Caco-2 (cell line): ENCODE data around the gene GDF7. TPM values are rescaled to one million over a fixed set of nuclear protein-coding genes. Genes with fewer than 3 reads are reported as not detected.

ENCODE experiments used
- BruUV-seq: library from RNA; stranded (reverse); fragments of 400-500 nt; replicated peaks from 2 replicates; lab custom pipeline; 2021; lab: Mats Ljungman, UMichigan
- CTCF ChIA-PET: fragments of 300-600 bp; sonication (Branson Sonifier 250); formaldehyde crosslinking; loops from one replicate; lab custom pipeline; 2022; ENCODE audit warnings: antibody characterized with exemption; lab: Charles Lee
- POLR2A ChIA-PET: fragments of 300-600 bp; sonication (Branson Sonifier 250); formaldehyde crosslinking; loops from one replicate; lab custom pipeline; 2022; ENCODE audit warnings: antibody characterized with exemption; lab: Charles Lee
- DNase-seq, 2 experiments: peaks; one replicate each; pipeline versions ENCODE4 v3.0.0 to v3.0.0-alpha.2; 2020 to 2022
- H3K27me3 ChIP-seq: replicated peaks from 2 replicates; pipeline ENCODE4 v1.6.0; 2011; ENCODE audit warnings: low read length; ENCODE audit not compliant: control insufficient read depth, insufficient read depth
- H3K36me3 ChIP-seq: 2 replicates; pipeline ENCODE4 v1.5.1; 2011; ENCODE audit warnings: low read length; ENCODE audit not compliant: control insufficient read depth, insufficient read depth
- H3K4me1 ChIP-seq: fragments of 250-450 bp; sonication (Bioruptor Pico); 2 replicates; pipeline ENCODE4 v1.5.1; 2020; ENCODE audit warnings: mild to moderate bottlenecking
- H3K4me3 ChIP-seq: 2 replicates; pipeline ENCODE4 v1.5.1; 2011; ENCODE audit warnings: low read depth, mild to moderate bottlenecking, control low read depth, low read length
- H3K9me3 ChIP-seq: fragments of 250-450 bp; sonication (Bioruptor Pico); 2 replicates; pipeline ENCODE4 v1.5.1; 2020; ENCODE audit warnings: mild to moderate bottlenecking, moderate library complexity
- H3K27ac Mint-ChIP-seq: one replicate; pipeline ENCODE4 v1.8.0; 2022; ENCODE audit warnings: mixed read lengths; ENCODE audit not compliant: unreplicated experiment
- H3K27me3 Mint-ChIP-seq: one replicate; pipeline ENCODE4 v1.8.0; 2022; ENCODE audit warnings: mixed read lengths; ENCODE audit not compliant: insufficient read depth, unreplicated experiment
- H3K36me3 Mint-ChIP-seq: one replicate; pipeline ENCODE4 v1.8.0; 2022; ENCODE audit warnings: mild to moderate bottlenecking, mixed read lengths; ENCODE audit not compliant: insufficient read depth, unreplicated experiment
- H3K4me1 Mint-ChIP-seq: one replicate; pipeline ENCODE4 v1.8.0; 2022; ENCODE audit warnings: low read depth, mixed read lengths; ENCODE audit not compliant: unreplicated experiment
- H3K4me3 Mint-ChIP-seq: one replicate; pipeline ENCODE4 v1.8.0; 2022; ENCODE audit warnings: mild to moderate bottlenecking, moderate library complexity, mixed read lengths; ENCODE audit not compliant: unreplicated experiment
- H3K9me3 Mint-ChIP-seq: one replicate; pipeline ENCODE4 v1.8.0; 2022; ENCODE audit warnings: mixed read lengths; ENCODE audit not compliant: unreplicated experiment
- CTCF ChIP-seq, 2 experiments: fragments of 200-600 bp in 1 of 2; IDR thresholded peaks; 1 replicate in 1 of 2; 2 replicates in 1 of 2; pipeline versions ENCODE4 v1.5.1 to v1.8.0; 2011 to 2022; ENCODE audit warnings: antibody characterized with exemption in 1 of 2, control low read depth in 1 of 2, inconsistent platforms in 1 of 2, low read depth in 1 of 2, low read length in 1 of 2, mild to moderate bottlenecking in 1 of 2, moderate library complexity in 1 of 2; ENCODE audit not compliant: insufficient read depth in 1 of 2, severe bottlenecking in 1 of 2, unreplicated experiment in 1 of 2
- intact Hi-C: fragments of 100-400 bp; cut with micrococcal nuclease; formaldehyde crosslinking; loops from one replicate; pipeline ENCODE4 v1.10.0; 2022; ENCODE audit not compliant: unreplicated experiment
- total RNA-seq: library from RNA; stranded (reverse); gene quantifications from 2 replicates; pipeline ENCODE4 v1.2.3, GENCODE V29; 2022

The GDF7 gene
- total RNA-seq, 1 experiment from 2014 or later: 1.7 TPM

GRCh38 chr2:20634507-20635112 lies 32.3 kb upstream of the GDF7 start:
- Mint-ChIP-seq H3K4me3 (no peak overlapping the region), H3K9me3 (no peaks in the 10 kb centered on the region), H3K36me3 (no peaks in the 10 kb centered on the region), H3K27ac (no peak overlapping the region), H3K27me3 (no peaks in the 10 kb centered on the region), H3K4me1 (no peaks in the 10 kb centered on the region)
- DNase-seq: no peak
- BruUV-seq: no TSS peak
- H3K36me3 ChIP-seq: no peaks in the 10 kb centered on the region
- no peak for TF ChIP-seq CTCF (IDR thresholded peaks at IDR 0.05; ENCODE audit: insufficient read depth in 1 of 2, low read depth in 1 of 2, low read length in 1 of 2, severe bottlenecking in 1 of 2, unreplicated experiment in 1 of 2)
- POLR2A ChIA-PET: interaction anchor here (0.6 to 3.4 kb wide), 2 partner anchors 185 to 188 kb away, joined by 3 to 18 read pairs; partner anchors contain the start of gene RHOB
- no peak overlapping the region for H3K4me3 ChIP-seq
- intact Hi-C loops: loop anchor here (1.0 to 2.0 kb wide), 2 partner anchors 42 to 191 kb away; no protein-coding TSS in a partner anchor
- CTCF ChIA-PET: interaction anchor here (0.8 to 1.5 kb wide), 4 partner anchors 16 to 198 kb away, joined by 3 to 6 read pairs (median 4); partner anchors contain the start of genes HS1BP3 and RHOB
- H3K27me3 ChIP-seq: no peaks in the 10 kb centered on the region
- H3K4me1 ChIP-seq: no peaks in the 10 kb centered on the region
- no peaks in the 10 kb centered on the region for H3K9me3 ChIP-seq

- Mint-ChIP-seq H3K36me3 (no peaks in the 10 kb centered on the region), H3K27ac (no peak overlapping the region), H3K27me3 (no peaks in the 10 kb centered on the region), H3K9me3 (no peaks in the 10 kb centered on the region), H3K4me1 (no peaks in the 10 kb centered on the region), H3K4me3 (no peak overlapping the region)
- H3K4me1 ChIP-seq: no peaks in the 10 kb centered on the region
- H3K27me3 ChIP-seq: no peaks in the 10 kb centered on the region
- ChIA-PET POLR2A (interaction anchor here (0.6 to 3.4 kb wide), 2 partner anchors 185 to 188 kb away, joined by 3 to 18 read pairs; partner anchors contain the start of gene RHOB), CTCF (interaction anchor here (1.2 to 1.5 kb wide), 4 partner anchors 15 to 198 kb away, joined by 3 to 8 read pairs (median 4); partner anchors contain the start of genes HS1BP3 and RHOB)
- intact Hi-C loops: loop anchor here (1.0 to 2.0 kb wide), 2 partner anchors 42 to 192 kb away; no protein-coding TSS in a partner anchor
- H3K9me3 ChIP-seq: no peaks in the 10 kb centered on the region
- no peak for DNase-seq
- BruUV-seq: no TSS peak
- no peaks in the 10 kb centered on the region for H3K36me3 ChIP-seq
- no peak for TF ChIP-seq CTCF (IDR thresholded peaks at IDR 0.05; ENCODE audit: insufficient read depth in 1 of 2, low read depth in 1 of 2, low read length in 1 of 2, severe bottlenecking in 1 of 2, unreplicated experiment in 1 of 2)
- H3K4me3 ChIP-seq: no peak overlapping the region
These were observed 31.8 kb upstream of the GDF7 start for GRCh38 chr2:20635113-20635510.

- no peaks in the 10 kb centered on the region for H3K27me3 Mint-ChIP-seq
- CTCF ChIA-PET: interaction anchor here (0.6 to 1.8 kb wide), 5 partner anchors 129 to 225 kb away, joined by 3 to 8 read pairs (median 5); partner anchors contain the start of gene RHOB
- Histone ChIP-seq H3K36me3 (no peaks in the 10 kb centered on the region), H3K27me3 (no peaks in the 10 kb centered on the region), H3K4me3 (no peak overlapping the region), H3K4me1 (no peaks in the 10 kb centered on the region), H3K9me3 (no peaks in the 10 kb centered on the region)
- H3K36me3 Mint-ChIP-seq: no peaks in the 10 kb centered on the region
- peak; percentile 57 to 78 for TF ChIP-seq CTCF (IDR thresholded peaks at IDR 0.05; ENCODE audit: insufficient read depth in 1 of 2, low read depth in 1 of 2, low read length in 1 of 2, severe bottlenecking in 1 of 2, unreplicated experiment in 1 of 2)
- H3K27ac Mint-ChIP-seq: no peak overlapping the region
- intact Hi-C loops: loop anchor here (1.0 to 2.0 kb wide), 2 partner anchors 43 to 193 kb away; no protein-coding TSS in a partner anchor
- POLR2A ChIA-PET: interaction anchor here (3.4 kb wide), 1 partner anchor 189 kb away, joined by 18 read pairs; the partner anchor contains the start of gene RHOB
- H3K4me3 Mint-ChIP-seq: no peak overlapping the region
- no peaks in the 10 kb centered on the region for H3K4me1 Mint-ChIP-seq
- BruUV-seq: no TSS peak
- DNase-seq: peak; percentile 61 to 77
- no peaks in the 10 kb centered on the region for H3K9me3 Mint-ChIP-seq
These were observed 31.0 kb upstream of the GDF7 start for GRCh38 chr2:20635675-20636584.
